Endometrial microvascular endothelial cells (primary cell): ENCODE data around the gene LTBP2. TPM values are rescaled to one million over a fixed set of nuclear protein-coding genes. Genes with fewer than 3 reads are reported as not detected.

ENCODE experiments used
- in situ Hi-C: cut with HindIII; loops from 2 replicates; pipeline ENCODE4 v1.10.0; 2017; ENCODE audit warnings: low sequenced_read_pairs, low pct_unique_long_range_greater_than_20kb; ENCODE audit errors: inconsistent ontology term
- total RNA-seq: library from RNA; depleted of rRNA; stranded (reverse); fragments of >200 nt; gene quantifications from one replicate; pipeline ENCODE4 v1.2.3, GENCODE V29; 2015; ENCODE audit errors: inconsistent ontology term

Gene LTBP2
- total RNA-seq, 1 donor from 2014 or later: 177 TPM

DNA sequence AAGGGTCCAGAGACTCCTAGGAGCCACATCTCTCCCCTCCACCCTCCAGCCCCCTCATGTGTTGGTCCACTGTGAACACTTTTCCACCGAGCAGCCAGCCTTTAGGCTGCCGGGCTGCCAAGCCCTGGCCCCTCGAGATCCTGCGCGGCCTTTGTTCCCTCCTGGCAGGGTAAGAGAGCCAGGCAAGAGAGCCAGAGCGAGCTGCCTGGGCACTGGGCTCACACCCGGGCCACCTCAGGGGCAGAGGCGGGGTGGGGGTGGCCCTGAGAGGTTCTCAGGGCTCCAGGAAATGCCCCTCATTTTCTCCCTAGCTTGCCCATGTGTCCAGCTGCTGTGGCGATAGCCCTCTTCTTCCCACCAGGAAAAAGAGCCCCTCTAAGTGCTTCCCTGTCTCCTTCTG lies 44.8 kb downstream of the LTBP2 start:
- in situ Hi-C loops: no loop called here

GRCh38 chr14:74566174-74567141 lies 45.6 kb downstream of the LTBP2 start:
- in situ Hi-C loops: no loop called here

DNA sequence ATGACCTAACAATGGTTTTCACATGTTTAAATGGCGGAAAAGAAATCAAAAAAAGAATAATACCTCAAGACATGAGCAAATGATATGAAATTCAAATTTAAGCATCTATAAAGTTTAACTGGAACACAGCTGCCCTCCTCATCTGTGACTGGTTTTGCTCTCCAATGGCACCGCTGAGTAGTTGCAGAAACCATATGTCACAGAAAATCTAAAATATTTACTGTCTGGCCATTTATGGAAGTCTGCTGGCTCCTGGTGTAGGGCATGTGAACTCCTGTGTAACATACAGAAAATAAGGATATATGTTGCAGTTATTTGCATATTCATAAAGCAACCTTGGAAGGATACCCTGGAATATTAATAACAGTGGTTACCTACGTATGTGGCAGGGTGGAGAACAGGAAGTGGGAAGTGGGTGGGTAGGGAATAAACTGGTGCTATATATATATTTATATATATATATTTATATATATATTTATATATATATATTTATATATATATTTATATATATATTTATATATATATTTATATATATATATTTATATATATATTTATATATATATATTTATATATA lies 48.4 kb downstream of the LTBP2 start:
- in situ Hi-C loops: no loop called here

GRCh38 chr14:74563233-74563585 lies 48.8 kb downstream of the LTBP2 start:
- in situ Hi-C loops: no loop called here

DNA sequence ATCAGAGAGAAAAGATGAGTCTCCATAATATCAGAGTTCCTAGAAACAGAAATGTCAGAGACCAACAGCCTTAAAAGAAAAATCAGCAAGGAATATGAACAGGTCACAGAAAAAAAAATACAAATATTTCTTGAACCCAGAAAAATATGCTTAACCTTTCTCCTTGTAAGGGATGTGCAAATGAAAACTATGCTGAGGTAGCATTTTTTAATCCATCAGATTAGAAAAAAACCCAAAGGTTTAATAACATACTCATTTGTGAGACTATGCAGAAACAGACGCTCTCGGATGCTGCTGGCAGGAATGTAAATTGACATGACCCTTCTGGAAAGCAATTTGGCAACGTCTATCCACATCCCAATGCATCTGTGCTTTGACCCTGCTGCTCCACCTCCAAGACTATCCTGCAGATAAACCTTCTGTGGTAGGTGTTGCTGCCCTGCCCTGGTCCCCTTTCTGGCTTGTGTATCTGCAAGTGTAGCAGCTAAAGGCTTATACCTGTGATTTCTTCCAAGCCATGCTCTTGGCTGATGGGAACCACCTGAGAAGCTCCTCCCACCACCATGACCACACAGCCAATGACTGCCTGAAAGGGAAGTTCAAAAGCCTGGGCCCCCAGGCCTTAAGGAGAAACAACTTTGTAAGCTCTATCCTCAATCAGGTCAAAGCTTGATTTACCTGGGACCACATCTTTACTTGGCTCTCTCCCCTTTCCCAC lies 49.4 kb downstream of the LTBP2 start:
- in situ Hi-C loops: no loop called here

- in situ Hi-C loops: no loop called here
Observed at GRCh38 chr14:74558655-74559054, 53.4 kb downstream of the LTBP2 start.

DNA sequence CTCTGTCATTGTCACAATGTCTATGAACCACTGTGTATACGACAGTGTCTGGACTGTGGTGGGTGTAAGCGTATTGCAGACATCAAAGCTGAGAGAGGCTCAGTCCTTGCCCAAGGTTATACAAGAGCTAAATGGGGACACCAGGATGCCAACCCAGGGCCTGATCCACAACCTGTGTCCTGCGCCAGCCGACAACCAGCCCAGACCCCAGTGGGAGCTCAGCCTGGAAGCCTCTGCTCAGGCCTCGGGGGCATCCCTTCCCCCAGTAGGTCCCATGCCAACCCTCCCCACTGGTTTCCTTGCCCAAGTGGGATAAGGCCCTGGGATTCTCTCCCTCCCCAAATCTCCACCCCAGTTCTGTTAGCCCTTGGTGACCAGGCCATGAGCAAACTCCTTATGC lies 54.3 kb downstream of the LTBP2 start:
- in situ Hi-C loops: no loop called here

GRCh38 chr14:74555476-74556050 lies 56.5 kb downstream of the LTBP2 start:
- in situ Hi-C loops: no loop called here

DNA sequence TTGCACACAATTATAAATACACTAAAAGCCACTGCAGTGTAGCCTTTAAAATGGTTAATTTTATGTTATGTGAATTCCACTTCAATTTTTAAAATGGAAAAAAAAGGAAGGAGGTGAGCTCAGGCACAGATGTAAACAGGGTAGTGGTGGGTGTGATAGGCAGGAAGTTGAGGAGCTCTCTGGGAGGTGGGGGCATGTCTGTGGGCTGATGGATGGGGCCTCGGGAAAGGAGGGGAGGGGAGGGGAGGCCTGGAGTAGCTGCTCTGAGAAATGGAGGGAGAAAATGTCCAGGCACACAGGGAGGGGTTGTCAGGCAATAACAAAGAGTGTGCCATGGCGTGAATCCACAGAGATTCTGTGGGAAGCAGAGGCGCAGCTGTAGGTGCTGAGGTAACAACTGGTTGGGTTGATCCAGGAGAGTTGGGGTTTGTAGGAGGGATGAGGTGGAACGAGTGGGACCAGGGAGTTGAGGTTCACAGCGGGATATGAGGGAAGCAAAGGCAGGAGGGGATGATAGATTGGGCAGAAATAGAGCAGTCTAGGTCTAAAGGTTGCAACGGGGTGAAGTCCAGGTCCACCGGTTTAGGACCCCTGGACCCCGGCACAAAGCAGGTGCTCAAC lies 57.2 kb downstream of the LTBP2 start:
- in situ Hi-C loops: no loop called here

DNA sequence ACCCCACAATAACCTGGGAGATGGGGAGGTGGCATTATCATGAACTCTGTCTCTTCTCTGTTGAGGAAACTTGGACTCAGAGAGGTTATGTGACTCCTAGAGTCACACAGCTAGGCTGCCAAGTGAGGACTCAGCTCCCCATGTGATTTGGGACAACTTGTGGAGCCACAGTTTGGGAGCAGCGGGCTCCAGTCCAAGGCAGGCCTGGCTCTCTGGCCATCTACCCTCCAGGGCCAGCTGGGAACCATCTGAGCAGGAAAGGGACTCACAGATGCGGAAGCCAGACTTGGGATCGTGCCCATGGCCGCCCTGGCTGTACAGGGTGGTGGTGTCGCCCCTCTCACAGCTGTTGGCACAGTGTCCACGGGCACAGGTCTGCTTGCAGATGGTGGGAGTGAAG lies 59.4 kb downstream of the LTBP2 start:
- in situ Hi-C loops: no loop called here

DNA sequence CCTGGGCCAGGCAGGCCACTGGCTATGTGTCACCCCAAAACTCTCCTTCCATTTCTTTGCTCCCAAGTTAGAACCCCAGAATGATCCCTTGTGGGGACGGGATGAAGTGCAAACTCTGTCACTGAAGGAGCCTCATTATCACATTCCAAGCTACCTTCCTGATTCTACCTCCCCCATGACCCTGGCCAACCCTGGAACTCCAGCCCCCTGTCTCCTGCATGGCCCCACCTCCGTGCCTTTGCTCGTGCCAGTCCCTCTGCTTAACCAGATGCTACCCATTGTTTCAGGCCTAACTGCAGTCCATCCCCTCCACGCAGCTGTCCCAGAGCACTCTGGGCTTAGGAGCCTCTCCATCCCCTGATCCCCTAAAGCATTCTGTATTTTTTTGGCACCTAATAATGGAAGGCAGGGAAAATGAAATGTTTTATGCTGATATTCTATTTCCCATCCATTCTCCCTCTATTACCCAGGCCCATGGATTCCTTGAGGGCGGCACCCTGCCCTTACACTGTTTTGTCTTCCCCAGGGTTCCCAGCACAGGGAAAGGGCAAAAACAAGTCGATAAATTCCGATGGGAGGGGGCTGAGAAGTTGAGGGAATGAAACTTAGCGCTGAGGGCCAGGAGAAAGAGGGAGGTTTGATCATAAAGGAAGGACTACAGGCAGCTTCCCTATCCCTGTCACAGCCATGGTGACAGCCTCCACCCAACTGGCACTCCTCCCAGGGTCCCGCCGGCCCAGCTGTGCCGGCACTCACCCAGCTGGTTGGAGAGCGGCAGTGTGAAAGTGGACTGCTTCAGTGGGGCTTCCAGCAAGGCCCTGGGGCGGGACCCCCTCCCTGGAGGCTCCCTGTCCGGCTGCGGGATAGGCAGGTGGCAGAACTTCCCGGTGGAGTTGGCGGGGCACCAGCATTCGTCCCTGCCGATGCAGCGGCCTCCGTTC lies 60.3 kb downstream of the LTBP2 start:
- in situ Hi-C loops: no loop called here

- in situ Hi-C loops: no loop called here
Observed at GRCh38 chr14:74551001-74551400, 61.0 kb downstream of the LTBP2 start.

- in situ Hi-C loops: no loop called here
Observed at GRCh38 chr14:74550071-74550470, 62.0 kb downstream of the LTBP2 start.

DNA sequence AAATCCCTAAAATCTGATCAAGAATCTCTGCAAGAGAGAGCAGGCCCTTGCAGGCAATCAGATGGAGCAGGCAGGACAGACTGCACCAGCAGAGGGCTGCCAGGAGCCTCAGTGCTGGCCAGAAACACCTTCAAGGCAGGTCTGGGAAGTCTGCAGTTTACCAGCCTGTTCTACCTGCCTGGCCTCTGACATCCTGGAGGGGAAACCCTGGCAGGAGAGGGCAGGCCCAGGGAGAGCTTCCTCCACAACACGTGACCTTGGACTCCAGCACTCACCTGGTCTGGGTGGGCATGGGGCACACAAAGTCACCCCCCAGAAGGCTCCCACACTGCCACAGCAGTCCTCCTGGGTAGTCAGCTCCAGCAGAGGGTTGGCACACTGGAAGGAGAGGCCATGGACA lies 62.4 kb downstream of the LTBP2 start:
- in situ Hi-C loops: no loop called here

DNA sequence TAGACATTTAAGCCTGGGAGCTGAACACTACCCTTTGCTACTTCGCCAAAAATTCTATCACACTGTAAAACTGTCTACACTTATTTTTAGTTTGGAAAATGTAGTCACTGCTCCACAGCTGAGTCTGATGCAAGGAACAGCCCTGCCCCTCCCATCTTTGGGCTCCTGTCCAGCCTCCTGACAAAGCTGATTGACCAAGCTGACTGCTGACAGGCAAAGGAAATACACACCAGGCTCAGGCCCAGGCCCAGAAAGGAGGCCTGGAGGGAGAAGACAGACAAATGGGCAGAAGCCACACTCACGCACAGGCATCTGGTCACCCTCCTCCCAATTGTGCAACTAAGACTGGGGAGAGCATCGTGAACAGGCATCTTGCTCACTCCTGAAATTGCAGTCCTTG lies 63.2 kb downstream of the LTBP2 start:
- in situ Hi-C loops: no loop called here

- in situ Hi-C loops: no loop called here
Observed at GRCh38 chr14:74547331-74547927, 64.6 kb downstream of the LTBP2 start.

- in situ Hi-C loops: no loop called here
Observed at GRCh38 chr14:74546416-74546815, 65.6 kb downstream of the LTBP2 start.

GRCh38 chr14:74545386-74545785 lies 66.7 kb downstream of the LTBP2 start:
- in situ Hi-C loops: no loop called here
